ENCODE measurements around the gene NOSIP. TPM values are rescaled to one million over a fixed set of nuclear protein-coding genes. Genes with fewer than 3 reads are reported as not detected.

The NOSIP gene
- total and polyA plus RNA-seq, 2 of the 4 experiments (the other 2 are of a cell fraction) = 118 to 138 TPM

- Histone ChIP-seq H3K56ac (ENCODE audit: extremely low read depth, insufficient read depth, low read length) (peak within 1 kb of the TSS; percentile 60; the same call in 1 of the 2 replicates), H4K91ac (ENCODE audit: insufficient read depth, low read depth, low read length) (peak within 1 kb of the TSS; percentile 63), H3K27me3 (ENCODE audit: control insufficient read depth, insufficient read depth, low read length) (no peaks in the 10 kb centered on the region), H2BK5ac (ENCODE audit: low read depth, low read length, poor library complexity, severe bottlenecking) (peak within 1 kb of the TSS; percentile 10), H4K8ac (ENCODE audit: low read depth in 2 of 2, low read length in 2 of 2) (peak within 1 kb of the TSS; percentile 79 to 98), H3K23ac (ENCODE audit: low read depth, low read length) (peak within 1 kb of the TSS; percentile 89), H3K36me3 (ENCODE audit: control insufficient read depth, insufficient read depth, low read length) (peaks cover 3% of the 10 kb centered on the region; the same call in 1 of the 2 replicates), H3K9me3 (ENCODE audit: control insufficient read depth, insufficient read depth, low read length) (no peaks in the 10 kb centered on the region), H2BK15ac (ENCODE audit: low read depth, low read length) (peak within 1 kb of the TSS; percentile 13; the same call in 1 of the 3 replicates), H2AK9ac (replicated peaks; ENCODE audit: low read depth, low read length, poor library complexity) (peak within 1 kb of the TSS; percentile 92), H3K27ac (ENCODE audit: insufficient read depth, low read length) (peak within 1 kb of the TSS; percentile 36), H3K4me3 (ENCODE audit: insufficient read depth, low read depth, low read length) (peak within 1 kb of the TSS; percentile 67), H2AFZ (replicated peaks; ENCODE audit: low read length, poor library complexity) (peak within 1 kb of the TSS; percentile 93), H3K9me1 (ENCODE audit: insufficient read depth, low read length) (no peaks in the 10 kb centered on the region), H2BK120ac (ENCODE audit: low read depth, low read length) (peak within 1 kb of the TSS; percentile 77), H3K79me1 (ENCODE audit: low read depth in 1 of 2, low read length in 2 of 2) (peaks cover 11 to 31% of the 10 kb centered on the region in 2 experiments; a peak in 3 of 4 replicates), H3K4me2 (ENCODE audit: low read depth, low read length) (peak within 1 kb of the TSS; percentile 94), H2AK5ac (ENCODE audit: low read depth, low read length) (peak within 1 kb of the TSS; percentile 80), H3K4ac (ENCODE audit: low read depth, low read length) (peak within 1 kb of the TSS; percentile 79), H2BK20ac (ENCODE audit: low read depth, low read length) (no peak within 1 kb of the TSS), H4K5ac (ENCODE audit: low read depth, low read length) (peak within 1 kb of the TSS; percentile 77), H4K20me1 (ENCODE audit: insufficient read depth, low read length) (peaks cover 7% of the 10 kb centered on the region; the same call in 1 of the 2 replicates), H3K9ac (ENCODE audit: low read depth, low read length) (peak within 1 kb of the TSS; percentile 72), H3K18ac (ENCODE audit: low read depth, low read length) (no peak within 1 kb of the TSS), H3K14ac (replicated peaks; ENCODE audit: low read depth, low read length) (peak within 1 kb of the TSS; percentile 83), H3K4me1 (ENCODE audit: control insufficient read depth, insufficient read depth, low read length) (no peaks in the 10 kb centered on the region)
- no CpG with 5 or more reads among the region's 15 CpGs for WGBS, 2 experiments (ENCODE audit: extremely low coverage in 2 of 2, insufficient read length in 1 of 2)
- ChIA-PET POLR2A (ENCODE audit: unreplicated experiment) (no interaction called here), CTCF (interaction anchor here (1.2 kb wide), 1 partner anchor 11 kb away, joined by 8 read pairs; no protein-coding TSS in a partner anchor)
- dilution Hi-C loops (cut with HindIII; ENCODE audit: low sequenced_read_pairs, unreplicated experiment) (no loop called here), in situ Hi-C loops (cut with MboI; ENCODE audit: low sequenced_read_pairs) (no loop called here), intact Hi-C loops (cut with micrococcal nuclease) (no loop called here)
- no TSS peak for BruUV-seq (replicated peaks)
- no peak for TF ChIP-seq SMC3 (IDR thresholded peaks at IDR 0.05; ENCODE audit: low read depth, low read length)
- no peak for TF ChIP-seq RCOR1 (IDR thresholded peaks at IDR 0.05; ENCODE audit: insufficient replicate concordance, low read length)
- no peak for TF ChIP-seq ELK1 (IDR thresholded peaks at IDR 0.05; ENCODE audit: borderline replicate concordance, low read depth, low read length)
- no peak for TF ChIP-seq CEBPB (IDR thresholded peaks at IDR 0.05; ENCODE audit: low read depth, low read length)
- TF ChIP-seq POLR2A (IDR thresholded peaks at IDR 0.05; ENCODE audit: low read depth, low read length) = no peak
- TF ChIP-seq MXI1 (IDR thresholded peaks at IDR 0.05; ENCODE audit: borderline replicate concordance, low read depth, low read length) = no peak
- DNase-seq (no peak), ATAC-seq (ENCODE audit: low read depth) (no peak)
Measured at GRCh38 chr19:49581007-49581508, 702 bp upstream of the NOSIP start, which contains the start of gene PRRG2. PRRG2 (plus strand) TSS chr19:49581316; CDS start chr19:49583220, 1,904 bp downstream.

Data from IMR-90 (cell line).